Hematopoietic multipotent progenitor cell treated with erythropoietin and hydrocortisone succinate and interleukin-3 and kit ligand, for 6 days (in vitro differentiated cells): ENCODE measurements around the gene KIF22.
"Not testable (repeated sequence)": the region's sequence is repeated elsewhere in the genome, so short reads cannot be mapped to it uniquely, and the experiment has no call there.

Source experiments
- DNase-seq: peaks from one replicate; pipeline ENCODE4 v3.0.0-alpha.2; 2015

Gene KIF22

GRCh38 chr16:29790183-29790948, at the start of gene KIF22:
Gene KIF22 (plus strand): TSS chr16:29790751. CDS start chr16:29790760, 9 bp downstream.
- DNase-seq, result peak; percentile 99

- no peak for DNase-seq
These were observed 47.8 kb upstream of the KIF22 start for GRCh38 chr16:29742683-29743275.

GRCh38 chr16:29743475-29743826, 47.1 kb upstream of the KIF22 start:
- DNase-seq, result no peak

GRCh38 chr16:29743827-29744531, 46.6 kb upstream of the KIF22 start:
- no peak for DNase-seq

GRCh38 chr16:29744541-29745101, 45.9 kb upstream of the KIF22 start:
- peak; percentile 40 for DNase-seq

GRCh38 chr16:29745121-29745852, 45.3 kb upstream of the KIF22 start:
- peak; percentile 74 for DNase-seq

GRCh38 chr16:29745853-29746345, 44.7 kb upstream of the KIF22 start, which contains the start of gene C16orf54:
Gene C16orf54 (minus strand): TSS chr16:29745990. CDS start chr16:29744951, 1,039 bp downstream.
- peak; percentile 96 for DNase-seq

- DNase-seq, result not testable (repeated sequence)
These were observed 44.0 kb upstream of the KIF22 start for GRCh38 chr16:29746518-29746917.

- no peak for DNase-seq
These were observed 42.4 kb upstream of the KIF22 start for GRCh38 chr16:29747947-29748759.

GRCh38 chr16:29748760-29749149, 41.8 kb upstream of the KIF22 start:
- not testable (repeated sequence) for DNase-seq

GRCh38 chr16:29753516-29753915, 37.0 kb upstream of the KIF22 start:
- no peak for DNase-seq

GRCh38 chr16:29756654-29757053, 33.9 kb upstream of the KIF22 start:
- peak; percentile 46 for DNase-seq

GRCh38 chr16:29757086-29757485, 33.5 kb upstream of the KIF22 start:
- DNase-seq, result not testable (repeated sequence)

GRCh38 chr16:29757950-29758466, 32.5 kb upstream of the KIF22 start:
- DNase-seq, result no peak

- DNase-seq, result no peak
These were observed 29.8 kb upstream of the KIF22 start for GRCh38 chr16:29760567-29761279.

GRCh38 chr16:29761280-29761651, 29.3 kb upstream of the KIF22 start:
- DNase-seq, result not testable (repeated sequence)

GRCh38 chr16:29761882-29762281, 28.7 kb upstream of the KIF22 start:
- DNase-seq, result peak; percentile 47

- DNase-seq, result no peak
These were observed 27.2 kb upstream of the KIF22 start for GRCh38 chr16:29763326-29763725.

- DNase-seq, result no peak
These were observed 25.2 kb upstream of the KIF22 start for GRCh38 chr16:29765167-29766032.

GRCh38 chr16:29766571-29766970, 24.0 kb upstream of the KIF22 start:
- no peak for DNase-seq
